GM12891 (cell line): ENCODE results near the gene SLC16A9.

ENCODE experiments used
- POLR2A ChIP-seq: IDR thresholded peaks from 2 replicates; pipeline ENCODE4 v1.6.1; 2011; ENCODE audit warnings: low read depth, low read length, control low read depth
- POLR2AphosphoS5 ChIP-seq: IDR thresholded peaks from 2 replicates; pipeline ENCODE4 v1.6.1; 2011; ENCODE audit warnings: low read depth, low read length, control low read depth
- POU2F2 ChIP-seq: IDR thresholded peaks from 2 replicates; pipeline ENCODE4 v1.6.1; 2011; ENCODE audit warnings: low read depth, mild to moderate bottlenecking, control low read depth, low read length, moderate library complexity

- TF ChIP-seq POLR2A (no peak), POLR2AphosphoS5 (no peak), POU2F2 (no peak)
These were observed 103.1 kb downstream of the SLC16A9 start for GRCh38 chr10:59606551-59606961.
